OCI-LY7 (cell line): ENCODE measurements around the gene TRIM7.

Source experiments
- CTCF ChIP-seq: fragments of 200-600 bp; sonication (generic); conservative IDR thresholded peaks from 2 replicates; pipeline ENCODE4 v1.5.1; 2014; ENCODE audit warnings: mild to moderate bottlenecking, antibody characterized with exemption, low read length, moderate library complexity, mixed read lengths
- EZH2phosphoT487 ChIP-seq: fragments of 200-600 bp; sonication (generic); IDR thresholded peaks from 2 replicates; pipeline ENCODE4 v1.6.1; 2018; ENCODE audit warnings: low read depth, borderline replicate concordance, mild to moderate bottlenecking, mixed run types, antibody characterized with exemption, low read length, moderate library complexity, mixed read lengths

- TF ChIP-seq CTCF (no peak), EZH2phosphoT487 (no peak)
Observed at GRCh38 chr5:181199881-181200638, 4.9 kb downstream of the TRIM7 start.
